HepG2 (cell line): Measurements from ENCODE around the gene CLDN15. TPM values are rescaled to one million over a fixed set of nuclear protein-coding genes. Genes with fewer than 3 reads are reported as not detected.

Experiments used
- ATF7-NPFF ChIP-seq: sonication (generic); formaldehyde crosslinking; IDR thresholded peaks from 2 replicates; pipeline ENCODE4 v1.8.1; 2023; ENCODE audit warnings: mild to moderate bottlenecking, low read depth, missing genetic modification reagents, moderate library complexity
- DDIT3 ChIP-seq: sonication (generic); formaldehyde crosslinking; IDR thresholded peaks from 2 replicates; pipeline ENCODE4 v1.4.0; 2020; ENCODE audit warnings: mild to moderate bottlenecking, missing genetic modification reagents
- FIP1L1 ChIP-seq: fragments of 200-400 bp; formaldehyde crosslinking; IDR thresholded peaks from 2 replicates; pipeline ENCODE4 v1.6.1; 2018; ENCODE audit warnings: low read depth, mild to moderate bottlenecking, low read length, moderate library complexity, borderline replicate concordance; ENCODE audit not compliant: insufficient read depth
- KDM2A ChIP-seq: sonication (generic); formaldehyde crosslinking; IDR thresholded peaks from 2 replicates; pipeline ENCODE4 v1.4.0; 2020; ENCODE audit warnings: low read depth, missing genetic modification reagents, borderline replicate concordance
- MIXL1 ChIP-seq: IDR thresholded peaks from 2 replicates; pipeline ENCODE4 v1.6.1; 2016
- SIN3B ChIP-seq: fragments of 150-350 bp; IDR thresholded peaks from 2 replicates; pipeline ENCODE4 v1.6.1; 2014; ENCODE audit warnings: low read length
- TBL1XR1 ChIP-seq: fragments of 150-350 bp; IDR thresholded peaks from 2 replicates; pipeline ENCODE4 v1.6.1; 2014; ENCODE audit warnings: borderline replicate concordance, low read length; ENCODE audit not compliant: partially characterized antibody
- TRIM24 ChIP-seq: sonication (generic); formaldehyde crosslinking; IDR thresholded peaks from 2 replicates; pipeline ENCODE4 v1.8.0; 2022; ENCODE audit warnings: mild to moderate bottlenecking, missing genetic modification reagents
- ZBTB26 ChIP-seq: IDR thresholded peaks from 2 replicates; pipeline ENCODE4 v1.6.1; 2016; ENCODE audit warnings: missing compliant biosample characterization, missing genetic modification reagents, borderline replicate concordance
- ZBTB46 ChIP-seq: sonication (generic); formaldehyde crosslinking; IDR thresholded peaks from 2 replicates; pipeline ENCODE4 v1.4.0; 2020; ENCODE audit warnings: mild to moderate bottlenecking, missing genetic modification reagents, borderline replicate concordance
- ZNF260 ChIP-seq: sonication (generic); formaldehyde crosslinking; IDR thresholded peaks from 2 replicates; pipeline ENCODE4 v1.4.0; 2020; ENCODE audit warnings: missing genetic modification reagents, low read depth, mild to moderate bottlenecking, borderline replicate concordance
- ZNF367 ChIP-seq: sonication (generic); formaldehyde crosslinking; IDR thresholded peaks from 2 replicates; pipeline ENCODE4 v1.4.0; 2020; ENCODE audit warnings: missing genetic modification reagents, borderline replicate concordance
- ZNF484 ChIP-seq: sonication (generic); formaldehyde crosslinking; IDR thresholded peaks from 2 replicates; pipeline ENCODE4 v1.5.1; 2020; ENCODE audit warnings: mild to moderate bottlenecking, low read depth, missing genetic modification reagents, borderline replicate concordance
- ZNF512 ChIP-seq: sonication (generic); formaldehyde crosslinking; IDR thresholded peaks from 2 replicates; pipeline ENCODE4 v1.4.0; 2020; ENCODE audit warnings: mild to moderate bottlenecking, missing genetic modification reagents
- ZNF557 ChIP-seq: sonication (generic); formaldehyde crosslinking; IDR thresholded peaks from 2 replicates; pipeline ENCODE4 v1.4.0; 2020; ENCODE audit warnings: missing genetic modification reagents
- ZNF609 ChIP-seq: sonication (generic); formaldehyde crosslinking; IDR thresholded peaks from 2 replicates; pipeline ENCODE4 v1.4.0; 2020; ENCODE audit warnings: mild to moderate bottlenecking, missing genetic modification reagents, borderline replicate concordance
- ZNF644 ChIP-seq: IDR thresholded peaks from 2 replicates; pipeline ENCODE4 v1.6.1; 2016; ENCODE audit warnings: low read depth
- ZNF652 ChIP-seq: IDR thresholded peaks from 2 replicates; pipeline ENCODE4 v1.6.1; 2016; ENCODE audit warnings: low read depth, borderline replicate concordance
- ZNF747 ChIP-seq: sonication (generic); formaldehyde crosslinking; IDR thresholded peaks from 2 replicates; pipeline ENCODE4 v1.8.1; 2023; ENCODE audit warnings: missing genetic modification reagents, mild to moderate bottlenecking, borderline replicate concordance
- polyA plus RNA-seq, 8 experiments: library from polyadenylated mRNA; depleted of rRNA in 3 of 8; stranded (reverse) in 7 of 8; unstranded in 1 of 8; fragments of >200 nt; fragmentation: Illumina TruSeq in 4 of 8; extraction: Trizol in 4 of 8; gene quantifications; 2 replicates each; pipeline versions ENCODE4 v1.2.1 to v1.2.3, GENCODE V29; 2011 to 2016; ENCODE audit warnings: low read depth in 4 of 8, missing spikeins in 1 of 8, mixed read lengths in 1 of 8; ENCODE audit not compliant: insufficient read depth in 1 of 8
- total RNA-seq, 5 experiments: library from RNA; depleted of rRNA; stranded (reverse); fragments of >200 nt; fragmentation: Illumina TruSeq; extraction: Trizol; gene quantifications; 2 replicates each; pipeline ENCODE4 v1.2.3, GENCODE V29; 2016; ENCODE audit warnings: low read depth in 1 of 5

The CLDN15 gene
- total and polyA plus RNA-seq, 2 of the 13 experiments (the other 11 are each of a cell fraction or from before 2014, with no cell fraction given), result 7.1 to 17.8 TPM

- no peak for TF ChIP-seq ZBTB46 (CRISPR knock-in tag)
- no peak for TF ChIP-seq TRIM24 (CRISPR knock-in tag)
- TF ChIP-seq ATF7-NPFF (CRISPR knock-in tag), result no peak
- TF ChIP-seq ZNF367 (CRISPR knock-in tag), result no peak
- TF ChIP-seq ZNF512 (CRISPR knock-in tag), result no peak
- TF ChIP-seq ZNF609 (CRISPR knock-in tag), result no peak
- TF ChIP-seq KDM2A, result peak; percentile 14; the same call in 1 of the 2 replicates
- TF ChIP-seq ZNF484 (CRISPR knock-in tag), result no peak
- no peak for TF ChIP-seq ZNF652 (CRISPR knock-in tag)
- no peak for TF ChIP-seq ZNF747 (CRISPR knock-in tag)
- TF ChIP-seq ZNF260 (CRISPR knock-in tag), result no peak
- no peak; the same call in 1 of the 2 replicates for TF ChIP-seq MIXL1
- no peak for TF ChIP-seq SIN3B
- TF ChIP-seq TBL1XR1, result no peak
- no peak for TF ChIP-seq ZBTB26 (CRISPR knock-in tag)
- TF ChIP-seq DDIT3 (CRISPR knock-in tag), result no peak
- no peak for TF ChIP-seq ZNF644 (CRISPR knock-in tag)
- TF ChIP-seq ZNF557 (CRISPR knock-in tag), result no peak
- TF ChIP-seq FIP1L1, result no peak
These were observed 19.1 kb downstream of the CLDN15 start (continued) for GRCh38 chr7:101218236-101219125.
